ENCODE measurements around the gene AGR2.

Gene AGR2

GRCh38 chr7:16812542-16813231 is 7.9 kb upstream of the AGR2 start:
- no peak for DNase-seq

DNA sequence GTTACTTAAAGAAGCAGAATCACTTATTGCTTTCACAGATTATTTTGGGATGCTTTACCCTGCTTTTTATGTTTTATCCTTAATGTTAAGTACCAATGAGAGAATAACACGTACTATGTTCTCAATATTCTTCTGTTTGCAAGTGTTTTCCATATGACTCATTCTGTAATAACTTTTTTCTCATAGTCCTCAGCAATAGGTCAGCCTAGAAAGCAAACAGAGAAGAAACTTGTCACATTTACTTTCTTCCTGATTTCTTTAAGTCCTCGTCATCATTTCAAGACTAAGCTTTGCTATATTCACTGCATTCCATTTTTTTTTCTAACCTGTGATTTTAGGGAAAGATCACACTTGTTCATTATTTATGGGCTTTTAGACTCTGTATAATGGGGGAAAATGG is 6.8 kb upstream of the AGR2 start:
- DNase-seq: no peak

DNA sequence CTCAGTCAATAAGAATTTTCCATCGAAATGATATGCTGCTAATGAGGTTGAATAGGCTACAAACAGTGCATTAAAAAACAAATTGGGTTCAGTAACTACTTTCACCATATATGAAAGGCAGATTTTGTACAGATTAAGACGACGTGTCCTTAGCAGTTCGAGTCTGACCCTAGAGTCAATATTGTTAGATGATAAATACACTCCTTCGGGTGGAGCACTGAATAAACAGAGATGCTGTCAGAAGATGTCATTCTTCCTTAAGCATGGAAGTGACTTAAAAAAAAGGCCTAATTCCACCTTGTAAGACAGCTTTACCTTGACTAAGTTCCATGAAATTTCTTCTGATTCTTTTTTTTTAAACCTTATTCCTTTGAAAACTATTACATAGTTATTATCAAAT is 5.8 kb upstream of the AGR2 start:
- no peak for DNase-seq

GRCh38 chr7:16810112-16810511 is 5.3 kb upstream of the AGR2 start:
- no peak for DNase-seq

DNA sequence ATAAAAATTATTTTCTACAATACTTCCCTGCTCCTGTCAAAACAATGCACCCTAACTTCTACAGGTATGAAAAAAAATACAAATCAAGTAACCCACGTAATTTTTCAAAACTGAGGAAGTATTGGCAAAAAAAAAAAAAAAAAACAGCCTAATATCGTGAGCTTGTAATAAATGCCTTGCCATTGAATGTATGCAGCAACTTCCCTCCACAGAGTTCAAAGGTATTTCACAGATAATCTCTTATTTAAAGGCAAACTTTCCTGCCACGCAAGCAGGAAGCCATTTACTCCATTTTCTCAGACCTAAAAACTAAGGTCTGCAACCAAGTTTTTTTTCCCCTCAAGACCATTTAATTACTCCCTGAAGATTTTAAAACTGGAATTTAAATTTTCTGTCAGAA is 642 bp upstream of the AGR2 start:
- no peak for DNase-seq

- no peak for DNase-seq
Measured at GRCh38 chr7:16803881-16804673, 722 bp downstream of the AGR2 start.

- no peak for DNase-seq
Measured at GRCh38 chr7:16803125-16803524, 1.7 kb downstream of the AGR2 start.

DNA sequence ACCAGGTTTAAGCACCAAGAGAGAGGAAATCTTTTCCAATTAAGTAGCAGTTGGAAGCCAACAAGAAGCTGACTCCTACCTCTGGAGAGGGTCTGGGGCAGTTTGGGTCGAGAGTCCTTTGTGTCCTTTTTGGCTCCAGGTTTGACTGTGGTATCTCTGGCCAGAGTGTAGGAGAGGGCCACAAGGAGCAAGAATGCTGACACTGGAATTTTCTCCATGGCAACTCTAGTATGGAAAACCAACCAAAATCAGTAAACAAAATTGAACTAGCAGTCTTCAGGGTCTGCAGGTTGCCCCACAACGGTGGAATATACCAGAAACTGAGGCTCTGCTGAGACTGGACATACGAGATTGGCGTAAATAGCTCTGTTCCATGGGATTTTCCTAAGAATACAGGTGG is 3.2 kb downstream of the AGR2 start:
- no peak for DNase-seq

GRCh38 chr7:16801111-16801542 is 3.7 kb downstream of the AGR2 start:
- no peak for DNase-seq

GRCh38 chr7:16795624-16796023 is 9.2 kb downstream of the AGR2 start:
- no peak for DNase-seq

DNA sequence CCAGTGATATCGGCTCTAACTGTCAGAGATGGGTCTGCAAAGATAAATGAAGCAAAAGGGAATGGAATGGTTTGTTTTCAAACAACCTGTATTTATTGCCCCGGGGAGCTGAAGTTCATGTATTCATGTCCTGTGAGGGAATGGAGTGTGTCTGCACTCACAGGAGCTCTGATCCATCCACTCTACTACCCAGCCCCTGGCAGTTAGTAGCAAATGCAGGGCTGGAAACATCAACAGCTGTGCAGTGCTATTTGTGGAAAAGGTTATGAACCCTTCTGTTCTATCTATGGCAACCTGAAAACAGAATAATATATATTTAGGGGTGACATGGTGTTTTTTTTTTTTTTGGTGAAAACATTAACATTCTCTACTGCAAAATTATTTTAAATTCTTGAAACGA is 9.8 kb downstream of the AGR2 start:
- no peak for DNase-seq

GRCh38 chr7:16791905-16792698 is 12.7 kb downstream of the AGR2 start:
- no peak for DNase-seq

GRCh38 chr7:16791071-16791470 is 13.7 kb downstream of the AGR2 start:
- DNase-seq: no peak

GRCh38 chr7:16787127-16787526 is 17.7 kb downstream of the AGR2 start:
- DNase-seq: no peak

- no peak for DNase-seq
Measured at GRCh38 chr7:16786257-16786656, 18.5 kb downstream of the AGR2 start.

- no peak for DNase-seq
Measured at GRCh38 chr7:16785846-16786245, 19.0 kb downstream of the AGR2 start.

- DNase-seq: no peak
Measured at GRCh38 chr7:16785321-16785720, 19.5 kb downstream of the AGR2 start.

GRCh38 chr7:16780596-16780995 is 24.2 kb downstream of the AGR2 start:
- no peak for DNase-seq

DNA sequence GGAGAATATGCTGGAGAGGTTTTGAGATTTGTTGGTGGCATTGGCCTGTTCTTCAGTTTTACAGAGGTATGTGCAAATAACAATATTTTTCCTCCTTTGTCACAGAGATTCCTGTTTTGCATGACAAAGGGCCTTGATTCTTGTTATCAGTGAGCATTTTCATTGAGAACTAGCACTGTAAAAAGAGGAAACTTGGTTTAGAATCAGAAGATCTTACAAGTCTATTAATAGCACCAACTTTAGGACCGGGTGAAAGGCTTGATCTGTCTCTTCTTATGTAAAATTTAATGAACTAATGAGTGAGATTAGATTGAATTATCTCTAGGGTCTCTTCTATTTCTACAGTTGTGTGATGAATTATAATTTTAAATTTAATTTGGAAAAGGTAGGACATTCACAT is 25.7 kb downstream of the AGR2 start:
- DNase-seq: no peak

DNA sequence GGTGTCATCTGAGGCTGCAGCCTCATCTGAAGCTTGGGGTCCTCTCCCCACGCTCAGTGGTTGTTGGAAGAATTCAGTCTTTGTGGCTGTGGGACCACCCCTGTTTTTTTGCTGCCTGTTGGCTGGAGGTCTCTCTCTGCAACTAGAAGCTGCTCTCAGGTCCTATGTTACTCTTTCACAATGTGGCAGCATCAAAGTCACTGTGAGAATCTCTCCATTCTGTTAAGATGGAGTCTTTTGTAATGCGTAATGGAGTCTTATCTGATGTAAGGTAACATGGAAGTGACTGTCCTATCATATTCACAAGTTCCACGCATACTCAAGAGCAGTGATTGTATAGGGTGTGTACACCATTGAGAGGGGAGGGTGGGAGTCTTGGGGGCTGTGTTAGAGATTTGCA is 26.3 kb downstream of the AGR2 start:
- DNase-seq: no peak

DNA sequence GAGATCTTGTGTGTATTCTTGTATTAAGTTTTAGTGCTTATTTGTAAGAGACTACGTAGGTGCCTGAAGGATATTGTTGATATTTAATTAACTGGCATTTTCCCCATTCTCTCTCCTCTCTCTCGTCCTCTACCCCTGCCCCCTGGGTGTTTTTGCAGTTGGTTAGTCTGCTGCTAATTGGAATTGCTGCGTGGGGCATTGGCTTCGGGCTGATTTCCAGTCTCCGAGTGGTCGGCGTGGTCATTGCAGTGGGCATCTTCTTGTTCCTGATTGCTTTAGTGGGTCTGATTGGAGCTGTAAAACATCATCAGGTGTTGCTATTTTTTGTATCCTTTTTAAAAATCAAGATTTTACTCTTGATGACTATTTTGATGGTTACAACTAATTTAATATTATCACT is 28.7 kb downstream of the AGR2 start:
- no peak for DNase-seq

- no peak for DNase-seq
Measured at GRCh38 chr7:16774986-16775385, 29.8 kb downstream of the AGR2 start.

GRCh38 chr7:16774294-16774693 is 30.5 kb downstream of the AGR2 start:
- DNase-seq: no peak

GRCh38 chr7:16773884-16774283 is 30.9 kb downstream of the AGR2 start:
- DNase-seq: no peak

Measured in CD4-positive, alpha-beta T cell treated with Interleukin-21 for 1 hour (primary cell).